ENCODE measurements around the gene CELF2. TPM values are rescaled to one million over a fixed set of nuclear protein-coding genes. Genes with fewer than 3 reads are reported as not detected.

CELF2 gene
- total RNA-seq, 1 donor from 2014 or later = 27.5 TPM

GRCh38 chr10:11351801-11352200, 334.1 kb downstream of the CELF2 start:
- Mint-ChIP-seq H3K9me3 (ENCODE audit: unreplicated experiment) (no peaks in the 10 kb centered on the region), H3K4me1 (ENCODE audit: unreplicated experiment) (no peaks in the 10 kb centered on the region), H3K27ac (ENCODE audit: unreplicated experiment) (no peak overlapping the region), H3K36me3 (ENCODE audit: low read depth, unreplicated experiment) (peaks cover 5% of the 10 kb centered on the region), H3K4me3 (ENCODE audit: unreplicated experiment) (no peak overlapping the region), H3K27me3 (ENCODE audit: unreplicated experiment) (peaks cover 9% of the 10 kb centered on the region)
- TF ChIP-seq CTCF (IDR thresholded peaks at IDR 0.05; ENCODE audit: unreplicated experiment) = no peak
- no peak for DNase-seq (ENCODE audit: low spot score)

GRCh38 chr10:11353006-11353896, 335.6 kb downstream of the CELF2 start:
- H3K4me3 Mint-ChIP-seq (ENCODE audit: unreplicated experiment) = no peak overlapping the region
- no peaks in the 10 kb centered on the region for H3K9me3 Mint-ChIP-seq (ENCODE audit: unreplicated experiment)
- H3K36me3 Mint-ChIP-seq (ENCODE audit: low read depth, unreplicated experiment) = peaks cover 5% of the 10 kb centered on the region
- peaks cover 13% of the 10 kb centered on the region for H3K27me3 Mint-ChIP-seq (ENCODE audit: unreplicated experiment)
- no peak overlapping the region for H3K27ac Mint-ChIP-seq (ENCODE audit: unreplicated experiment)
- no peak for DNase-seq (ENCODE audit: low spot score)
- TF ChIP-seq CTCF (IDR thresholded peaks at IDR 0.05; ENCODE audit: unreplicated experiment) = no peak
- no peaks in the 10 kb centered on the region for H3K4me1 Mint-ChIP-seq (ENCODE audit: unreplicated experiment)

- Mint-ChIP-seq H3K4me1 (ENCODE audit: unreplicated experiment) (no peaks in the 10 kb centered on the region), H3K27me3 (ENCODE audit: unreplicated experiment) (peaks cover 12% of the 10 kb centered on the region), H3K9me3 (ENCODE audit: unreplicated experiment) (no peaks in the 10 kb centered on the region), H3K4me3 (ENCODE audit: unreplicated experiment) (no peak overlapping the region), H3K36me3 (ENCODE audit: low read depth, unreplicated experiment) (peaks cover 9% of the 10 kb centered on the region), H3K27ac (ENCODE audit: unreplicated experiment) (no peak overlapping the region)
- no peak for TF ChIP-seq CTCF (IDR thresholded peaks at IDR 0.05; ENCODE audit: unreplicated experiment)
- no peak for DNase-seq (ENCODE audit: low spot score)
Measured at GRCh38 chr10:11354823-11355222, 337.2 kb downstream of the CELF2 start.

- H3K27me3 Mint-ChIP-seq (ENCODE audit: unreplicated experiment) = peaks cover 9% of the 10 kb centered on the region
- DNase-seq (ENCODE audit: low spot score) = no peak
- H3K27ac Mint-ChIP-seq (ENCODE audit: unreplicated experiment) = no peak overlapping the region
- no peak for TF ChIP-seq CTCF (IDR thresholded peaks at IDR 0.05; ENCODE audit: unreplicated experiment)
- peaks cover 9% of the 10 kb centered on the region for H3K36me3 Mint-ChIP-seq (ENCODE audit: low read depth, unreplicated experiment)
- no peaks in the 10 kb centered on the region for H3K9me3 Mint-ChIP-seq (ENCODE audit: unreplicated experiment)
- H3K4me3 Mint-ChIP-seq (ENCODE audit: unreplicated experiment) = no peak overlapping the region
- H3K4me1 Mint-ChIP-seq (ENCODE audit: unreplicated experiment) = peaks cover 2% of the 10 kb centered on the region
Measured at GRCh38 chr10:11355592-11355991, 337.9 kb downstream of the CELF2 start.

- Mint-ChIP-seq H3K4me1 (ENCODE audit: unreplicated experiment) (peaks cover 2% of the 10 kb centered on the region), H3K27me3 (ENCODE audit: unreplicated experiment) (peaks cover 9% of the 10 kb centered on the region), H3K9me3 (ENCODE audit: unreplicated experiment) (no peaks in the 10 kb centered on the region), H3K27ac (ENCODE audit: unreplicated experiment) (no peak overlapping the region), H3K4me3 (ENCODE audit: unreplicated experiment) (no peak overlapping the region), H3K36me3 (ENCODE audit: low read depth, unreplicated experiment) (peaks cover 9% of the 10 kb centered on the region)
- TF ChIP-seq CTCF (IDR thresholded peaks at IDR 0.05; ENCODE audit: unreplicated experiment) = no peak
- DNase-seq (ENCODE audit: low spot score) = no peak
Measured at GRCh38 chr10:11357439-11357838, 339.8 kb downstream of the CELF2 start.
